GM10266 (cell line): ENCODE results near the gene HHAT.

Experiments
- DNase-seq: peaks from one replicate; pipeline ENCODE4 v3.0.0; 2012; ENCODE audit errors: extremely low spot score
- CTCF ChIP-seq: IDR thresholded peaks from 2 replicates; pipeline ENCODE4 v1.5.1; 2012; ENCODE audit warnings: mild to moderate bottlenecking, low read depth; ENCODE audit not compliant: control insufficient read depth, insufficient read depth; ENCODE audit errors: missing control alignments

Gene HHAT

GRCh38 chr1:210496063-210496462 lies 167.4 kb downstream of the HHAT start:
- no peak for TF ChIP-seq CTCF
- DNase-seq: no peak

- no peak for DNase-seq
- TF ChIP-seq CTCF: no peak
These were observed 171.3 kb downstream of the HHAT start for GRCh38 chr1:210499956-210500355.

- no peak for TF ChIP-seq CTCF
These were observed 172.1 kb downstream of the HHAT start for GRCh38 chr1:210500831-210501230.

GRCh38 chr1:210504286-210504685 lies 175.6 kb downstream of the HHAT start:
- TF ChIP-seq CTCF: no peak
- no peak for DNase-seq

More at GRCh38 chr1:210500831-210501230, 172.1 kb downstream of the HHAT start:
- DNase-seq: no peak

GRCh38 chr1:210505601-210506496 lies 177.1 kb downstream of the HHAT start:
- no peak for TF ChIP-seq CTCF
- DNase-seq: no peak

GRCh38 chr1:210506689-210507088 lies 178.0 kb downstream of the HHAT start:
- DNase-seq: no peak
- no peak for TF ChIP-seq CTCF

- no peak for DNase-seq
- no peak for TF ChIP-seq CTCF
These were observed 187.5 kb downstream of the HHAT start for GRCh38 chr1:210516092-210516656.
